Thoracic aorta (tissue), 2 donors: ENCODE results near the gene PAEP. TPM values are rescaled to one million over a fixed set of nuclear protein-coding genes. Genes with fewer than 3 reads are reported as not detected.

ENCODE experiments used
- ATAC-seq: fragments of 150-250 bp; one replicate; pipeline ENCODE4 v1.8.0; 2017; ENCODE audit warnings: low read depth; ENCODE audit not compliant: insufficient number of reproducible peaks, low FRiP score
- DNase-seq: peaks from one replicate; pipeline ENCODE4 v3.0.0-alpha.2; 2020; ENCODE audit warnings: low spot score
- H3K27ac ChIP-seq, 2 donors: fragments of 200-600 bp; sonication (generic); 1 replicate in 1 of 2; 2 replicates in 1 of 2; pipeline ENCODE4 v1.5.1; 2016; ENCODE audit warnings: mild to moderate bottlenecking in 2 of 2, moderate library complexity in 2 of 2
- H3K27me3 ChIP-seq: fragments of 200-600 bp; sonication (generic); replicated peaks from 2 replicates; pipeline ENCODE4 v1.6.0; 2016; ENCODE audit warnings: mild to moderate bottlenecking; ENCODE audit not compliant: insufficient read depth
- H3K36me3 ChIP-seq: fragments of 200-600 bp; sonication (generic); one replicate; pipeline ENCODE4 v1.5.1; 2016
- H3K4me1 ChIP-seq, 2 donors: fragments of 200-600 bp; sonication (generic); 1 replicate in 1 of 2; 2 replicates in 1 of 2; pipeline versions ENCODE4 v1.5.1 to v1.6.0; 2016; ENCODE audit warnings: low read depth in 2 of 2, mild to moderate bottlenecking in 1 of 2; ENCODE audit not compliant: control insufficient read depth in 1 of 2
- H3K4me3 ChIP-seq: fragments of 200-600 bp; sonication (generic); 2 replicates; pipeline ENCODE4 v1.5.1; 2016; ENCODE audit warnings: mild to moderate bottlenecking
- H3K9me3 ChIP-seq: fragments of 200-600 bp; sonication (generic); 2 replicates; pipeline ENCODE4 v1.5.1; 2016
- CTCF ChIP-seq: fragments of 200-600 bp; sonication (generic); IDR thresholded peaks from one replicate; pipeline ENCODE4 v1.5.1; 2019; ENCODE audit warnings: antibody characterized with exemption
- total RNA-seq, 2 donors: library from RNA; depleted of rRNA; stranded (reverse); fragments of >200 nt; gene quantifications; one replicate each; pipeline versions ENCODE4 v1.1.0 to v1.2.3, GENCODE V29; 2016

The PAEP gene
- total RNA-seq, 2 donors from 2014 or later = not detected

- H3K4me3 ChIP-seq = no peak overlapping the region
- no peaks in the 10 kb centered on the region for H3K4me1 ChIP-seq
- no peaks in the 10 kb centered on the region for H3K9me3 ChIP-seq
- DNase-seq (no peak), ATAC-seq (no peak)
- H3K27me3 ChIP-seq = no peaks in the 10 kb centered on the region
- no peak overlapping the region for H3K27ac ChIP-seq
- no peak for TF ChIP-seq CTCF
- no peaks in the 10 kb centered on the region for H3K36me3 ChIP-seq
Observed at GRCh38 chr9:135552021-135552697, 9.4 kb upstream of the PAEP start.

DNA sequence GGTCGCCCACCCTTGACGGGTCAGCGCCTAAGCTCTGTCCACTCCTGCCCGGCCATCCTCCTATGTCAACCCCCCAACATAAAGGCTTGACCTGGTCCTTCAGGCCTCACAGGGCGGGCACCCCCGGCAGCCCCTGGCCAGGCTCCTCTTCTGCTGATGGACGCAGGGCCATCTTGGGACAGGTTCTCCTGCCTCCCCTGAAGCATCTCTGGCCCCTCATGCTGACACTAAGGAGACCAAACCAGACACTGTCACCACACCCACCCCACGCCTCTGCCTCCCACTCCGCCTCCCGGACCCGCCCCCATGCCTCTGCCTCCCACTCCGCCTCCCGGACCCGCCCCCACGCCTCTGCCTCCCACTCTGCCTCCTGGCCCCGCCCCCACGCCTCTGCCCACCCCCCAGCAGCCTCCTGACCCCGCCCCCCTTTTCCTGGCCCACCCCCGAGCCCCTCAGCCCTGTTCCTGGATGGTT lies 8.8 kb upstream of the PAEP start:
- ATAC-seq (no peak), DNase-seq (no peak)
- H3K4me1 ChIP-seq = no peaks in the 10 kb centered on the region
- no peak overlapping the region for H3K4me3 ChIP-seq
- no peak overlapping the region for H3K27ac ChIP-seq
- no peak for TF ChIP-seq CTCF
- no peaks in the 10 kb centered on the region for H3K9me3 ChIP-seq
- H3K27me3 ChIP-seq = no peaks in the 10 kb centered on the region
- no peaks in the 10 kb centered on the region for H3K36me3 ChIP-seq

DNA sequence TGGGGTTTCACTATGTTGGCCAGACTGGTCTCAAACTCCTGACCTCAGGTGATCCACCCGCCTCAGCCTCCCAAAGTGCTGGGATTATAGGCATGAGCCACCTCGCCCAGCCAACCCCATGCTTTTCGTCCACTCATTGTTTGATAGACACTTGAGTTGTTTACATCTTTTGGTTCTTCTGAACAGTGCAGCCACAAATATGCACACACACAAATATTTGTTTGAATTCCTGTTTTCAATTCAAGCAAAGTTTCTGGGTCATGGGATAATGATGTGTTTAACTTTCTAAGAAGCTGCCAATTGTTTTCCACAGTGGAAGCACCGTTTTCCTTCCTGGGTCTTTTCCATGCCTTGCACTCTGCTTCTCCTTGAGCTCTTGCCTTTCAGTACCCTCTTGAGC lies 6.8 kb upstream of the PAEP start:
- H3K9me3 ChIP-seq = no peaks in the 10 kb centered on the region
- H3K4me1 ChIP-seq = no peaks in the 10 kb centered on the region
- ATAC-seq = no peak
- no peak overlapping the region for H3K4me3 ChIP-seq
- TF ChIP-seq CTCF = no peak
- H3K27ac ChIP-seq = no peak overlapping the region
- no peaks in the 10 kb centered on the region for H3K27me3 ChIP-seq
- no peaks in the 10 kb centered on the region for H3K36me3 ChIP-seq
- no peak for DNase-seq

DNA sequence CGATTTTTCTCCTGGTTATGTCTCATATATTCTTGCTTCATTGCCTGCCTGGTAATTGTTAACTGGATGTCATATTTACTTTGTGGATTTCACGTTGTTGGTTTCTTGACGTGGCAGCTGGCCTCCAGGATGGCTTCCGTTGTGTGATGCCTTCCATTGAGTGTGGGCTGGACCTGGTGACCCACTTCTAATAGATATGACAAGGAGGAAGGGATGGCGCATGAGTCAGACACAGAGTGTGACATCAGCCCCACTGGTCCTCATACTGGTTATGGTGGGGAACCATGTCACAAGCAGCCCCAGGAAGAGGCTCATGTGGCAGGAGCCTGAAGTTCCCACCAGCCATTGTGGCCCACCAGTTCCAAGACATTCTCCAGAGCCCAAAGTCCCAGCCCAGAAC lies 6.4 kb upstream of the PAEP start:
- no peaks in the 10 kb centered on the region for H3K36me3 ChIP-seq
- no peak overlapping the region for H3K4me3 ChIP-seq
- H3K27me3 ChIP-seq = no peaks in the 10 kb centered on the region
- no peaks in the 10 kb centered on the region for H3K9me3 ChIP-seq
- H3K4me1 ChIP-seq = no peaks in the 10 kb centered on the region
- ATAC-seq = no peak
- DNase-seq = no peak
- TF ChIP-seq CTCF = no peak
- H3K27ac ChIP-seq = no peak overlapping the region

- Histone ChIP-seq H3K27ac (no peak overlapping the region), H3K4me3 (no peak overlapping the region), H3K4me1 (no peaks in the 10 kb centered on the region), H3K36me3 (no peaks in the 10 kb centered on the region), H3K9me3 (no peaks in the 10 kb centered on the region), H3K27me3 (no peaks in the 10 kb centered on the region)
- DNase-seq (no peak), ATAC-seq (no peak)
- no peak for TF ChIP-seq CTCF
Observed at GRCh38 chr9:135555910-135556309, 5.6 kb upstream of the PAEP start.
